NCI-H2107 treated with DMSO at 0.1 percent for 48 hours (cell line): Measurements from ENCODE around the gene FBXL20.

Source experiments
- DNase-seq: peaks from one replicate; lab custom pipeline; 2025; ENCODE audit not compliant: unreplicated experiment; lab: John Stamatoyannopoulos, UW

The FBXL20 gene

GRCh38 chr17:39208893-39209292 is 192.5 kb downstream of the FBXL20 start:
- DNase-seq = no peak

- no peak for DNase-seq
These were observed 193.3 kb downstream of the FBXL20 start for GRCh38 chr17:39208136-39208535.

GRCh38 chr17:39205112-39205526 is 196.3 kb downstream of the FBXL20 start:
- no peak for DNase-seq

GRCh38 chr17:39204245-39204644 is 197.2 kb downstream of the FBXL20 start:
- no peak for DNase-seq
